KMS-11 (cell line): ENCODE results near the gene CSF1R.
A peak's percentile ranks its signal among the peaks of the same experiment; 100 is the strongest.

ENCODE experiments used
- H2AFZ ChIP-seq: fragments of 200-600 bp; sonication (generic); 2 replicates; pipeline ENCODE4 v1.6.1; 2016; ENCODE audit warnings: antibody characterized with exemption, mixed run types, low read depth
- H3K27ac ChIP-seq: fragments of 200-600 bp; sonication (generic); 2 replicates; pipeline ENCODE4 v1.6.1; 2016; ENCODE audit warnings: mild to moderate bottlenecking, mixed run types
- H3K27me3 ChIP-seq: fragments of 200-600 bp; sonication (generic); 2 replicates; pipeline ENCODE4 v1.6.1; 2017; ENCODE audit warnings: mild to moderate bottlenecking, low read depth, mixed run types, moderate library complexity; ENCODE audit not compliant: insufficient read depth
- H3K36me3 ChIP-seq: fragments of 200-600 bp; sonication (generic); 2 replicates; pipeline ENCODE4 v1.6.1; 2017; ENCODE audit warnings: mild to moderate bottlenecking, mixed run types; ENCODE audit not compliant: insufficient read depth
- H3K4me1 ChIP-seq: fragments of 200-600 bp; sonication (generic); 2 replicates; pipeline ENCODE4 v1.6.1; 2016; ENCODE audit warnings: mild to moderate bottlenecking, low read depth, mixed run types; ENCODE audit not compliant: poor library complexity, severe bottlenecking
- H3K4me2 ChIP-seq: fragments of 200-600 bp; sonication (generic); 2 replicates; pipeline ENCODE4 v1.7.0; 2016; ENCODE audit warnings: mild to moderate bottlenecking, mixed run types
- H3K4me3 ChIP-seq: fragments of 200-600 bp; sonication (generic); IDR thresholded peaks from 2 replicates; pipeline ENCODE4 v1.6.1; 2017; ENCODE audit warnings: low read depth, low read length, mixed read lengths; ENCODE audit not compliant: insufficient read depth
- H3K79me2 ChIP-seq: fragments of 200-600 bp; sonication (generic); 2 replicates; pipeline ENCODE4 v1.6.1; 2016; ENCODE audit warnings: low read depth, mixed run types; ENCODE audit not compliant: insufficient read depth
- H3K9ac ChIP-seq: fragments of 200-600 bp; sonication (generic); 2 replicates; pipeline ENCODE4 v1.6.1; 2016; ENCODE audit warnings: mild to moderate bottlenecking, mixed run types
- H4K20me1 ChIP-seq: fragments of 200-600 bp; sonication (generic); 2 replicates; pipeline ENCODE4 v1.6.1; 2016; ENCODE audit warnings: mild to moderate bottlenecking, mixed run types; ENCODE audit not compliant: insufficient read depth
- CTCF ChIP-seq: fragments of 200-600 bp; sonication (generic); conservative IDR thresholded peaks from 2 replicates; pipeline ENCODE4 v1.6.1; 2017; ENCODE audit warnings: low read depth, mild to moderate bottlenecking, antibody characterized with exemption, low read length, moderate library complexity, mixed read lengths

CSF1R gene

GRCh38 chr5:150021491-150022157 lies 64.7 kb downstream of the CSF1R start:
- no peak overlapping the region for H3K9ac ChIP-seq
- peaks cover 24% of the 10 kb centered on the region for H3K4me1 ChIP-seq
- H4K20me1 ChIP-seq = no peaks in the 10 kb centered on the region
- H3K4me2 ChIP-seq = peak overlapping the region; percentile 45; the same call in 1 of the 2 replicates
- no peak overlapping the region for H3K27ac ChIP-seq
- H3K4me3 ChIP-seq = no peak overlapping the region
- no peaks in the 10 kb centered on the region for H3K36me3 ChIP-seq
- TF ChIP-seq CTCF = no peak
- no peaks in the 10 kb centered on the region for H3K27me3 ChIP-seq
- no peak overlapping the region for H2AFZ ChIP-seq
- H3K79me2 ChIP-seq = no peaks in the 10 kb centered on the region

- H3K4me3 ChIP-seq = no peak overlapping the region
- peaks cover 24% of the 10 kb centered on the region for H3K4me1 ChIP-seq
- no peak overlapping the region for H2AFZ ChIP-seq
- no peak for TF ChIP-seq CTCF
- no peaks in the 10 kb centered on the region for H4K20me1 ChIP-seq
- no peak overlapping the region for H3K9ac ChIP-seq
- H3K27ac ChIP-seq = no peak overlapping the region
- H3K27me3 ChIP-seq = no peaks in the 10 kb centered on the region
- H3K36me3 ChIP-seq = no peaks in the 10 kb centered on the region; the same call in 1 of the 2 replicates
- no peaks in the 10 kb centered on the region for H3K79me2 ChIP-seq
- no peak overlapping the region for H3K4me2 ChIP-seq
Observed at GRCh38 chr5:150020249-150020648, 66.1 kb downstream of the CSF1R start.

GRCh38 chr5:150017226-150018005 lies 68.9 kb downstream of the CSF1R start:
- H3K4me2 ChIP-seq = no peak overlapping the region
- no peaks in the 10 kb centered on the region for H3K79me2 ChIP-seq
- no peak for TF ChIP-seq CTCF
- no peaks in the 10 kb centered on the region for H3K27me3 ChIP-seq
- H3K9ac ChIP-seq = no peak overlapping the region
- H4K20me1 ChIP-seq = no peaks in the 10 kb centered on the region
- no peak overlapping the region for H3K27ac ChIP-seq
- H3K4me3 ChIP-seq = no peak overlapping the region
- peaks cover 3% of the 10 kb centered on the region; the same call in 1 of the 2 replicates for H3K36me3 ChIP-seq
- H2AFZ ChIP-seq = no peak overlapping the region
- peaks cover 24% of the 10 kb centered on the region for H3K4me1 ChIP-seq

GRCh38 chr5:150016537-150016936 lies 69.8 kb downstream of the CSF1R start:
- Histone ChIP-seq H3K27me3 (no peaks in the 10 kb centered on the region), H4K20me1 (no peaks in the 10 kb centered on the region), H3K79me2 (no peaks in the 10 kb centered on the region), H2AFZ (no peak overlapping the region), H3K36me3 (peaks cover 3% of the 10 kb centered on the region; the same call in 1 of the 2 replicates), H3K9ac (no peak overlapping the region), H3K4me2 (no peak overlapping the region), H3K4me3 (no peak overlapping the region), H3K27ac (no peak overlapping the region), H3K4me1 (peaks cover 16% of the 10 kb centered on the region)
- no peak for TF ChIP-seq CTCF
